HepG2 (cell line): Measurements from ENCODE around the gene GRB10. TPM values are rescaled to one million over a fixed set of nuclear protein-coding genes. Genes with fewer than 3 reads are reported as not detected.

Experiments used
- ATAC-seq: fragments of 200-7000 bp; cut with Tn5 transposase; 3 replicates; pipeline ENCODE4 v1.9.1; 2020; ENCODE audit warnings: mild to moderate bottlenecking, moderate library complexity
- BruUV-seq: library from RNA; stranded (reverse); fragments of 400-500 nt; replicated peaks from 2 replicates; lab custom pipeline; 2021; lab: Mats Ljungman, UMichigan
- CTCF ChIA-PET: fragments of 300-600 bp; formaldehyde crosslinking; extraction: SDS; loops from one replicate; lab custom pipeline; 2021; ENCODE audit warnings: low total read pairs, inconsistent platforms, low intra/inter-chr PET ratio; lab: Yijun Ruan, JAX
- POLR2A ChIA-PET: fragments of 350-600 bp; sonication (Branson Sonifier 250); formaldehyde crosslinking; loops from one replicate; lab custom pipeline; 2020; ENCODE audit warnings: antibody characterized with exemption, inconsistent platforms; lab: Yijun Ruan, JAX
- DNase-seq: peaks from one replicate; pipeline ENCODE4 v3.0.0-alpha.2; 2015; ENCODE audit warnings: low spot score
- FAIRE-seq: peaks from 3 replicates; lab custom pipeline; 2011; peaks lifted over from hg19 to GRCh38; lab: Jason Lieb, UNC
- H2AFZ ChIP-seq: one replicate; pipeline ENCODE4 v1.6.1; 2011; ENCODE audit warnings: low read length, inconsistent platforms
- H3K27ac ChIP-seq: fragments of 300-600 bp; 3 replicates; pipeline ENCODE4 v1.8.0; 2011; ENCODE audit warnings: mixed run types, mild to moderate bottlenecking, mixed read lengths, low read length, inconsistent platforms; ENCODE audit not compliant: insufficient read depth; ENCODE audit errors: extremely low read length
- H3K27me3 ChIP-seq, 2 experiments: fragments of 200-600 bp in 1 of 2; 2 replicates in 1 of 2; 3 replicates in 1 of 2; pipeline versions ENCODE4 v1.6.0 to v1.8.0; 2011; ENCODE audit warnings: low read length in 2 of 2, mild to moderate bottlenecking in 2 of 2, moderate library complexity in 2 of 2, inconsistent platforms in 1 of 2; ENCODE audit not compliant: insufficient read depth in 2 of 2, control insufficient read depth in 1 of 2
- H3K36me3 ChIP-seq, 2 experiments: fragments of 200-600 bp in 1 of 2; replicated peaks in 1 of 2; 2 replicates in 1 of 2; 3 replicates in 1 of 2; pipeline versions ENCODE4 v1.5.1 to v1.8.0; 2011; ENCODE audit warnings: low read length in 2 of 2, inconsistent platforms in 1 of 2; ENCODE audit not compliant: insufficient read depth in 2 of 2, control insufficient read depth in 1 of 2
- H3K4me1 ChIP-seq: 2 replicates; pipeline ENCODE4 v1.5.1; 2012; ENCODE audit warnings: low read length, inconsistent platforms; ENCODE audit not compliant: insufficient read depth
- H3K4me2 ChIP-seq: 2 replicates; pipeline ENCODE4 v1.6.0; 2011; ENCODE audit warnings: low read depth, low read length, inconsistent platforms
- H3K4me3 ChIP-seq, 3 experiments: fragments of 200-600 bp in 1 of 3; sonication (generic), shearing (Covaris generic) in 1 of 3; replicated peaks in 1 of 3; 2 replicates each; pipeline ENCODE4 v1.5.1; 2011 to 2016; ENCODE audit warnings: low read length in 3 of 3, inconsistent platforms in 2 of 3, low read depth in 2 of 3, mild to moderate bottlenecking in 2 of 3, control low read depth in 1 of 3, mixed read lengths in 1 of 3; ENCODE audit not compliant: insufficient read depth in 1 of 3
- H3K79me2 ChIP-seq: one replicate; pipeline ENCODE4 v1.6.1; 2011; ENCODE audit warnings: low read length, inconsistent platforms; ENCODE audit not compliant: insufficient read depth
- H3K9ac ChIP-seq: 2 replicates; pipeline ENCODE4 v1.6.0; 2011; ENCODE audit warnings: mild to moderate bottlenecking, low read depth, low read length, inconsistent platforms; ENCODE audit not compliant: insufficient read depth
- H3K9me3 ChIP-seq: 2 replicates; pipeline ENCODE4 v1.5.1; 2012; ENCODE audit warnings: mild to moderate bottlenecking, low read length
- H4K20me1 ChIP-seq: 2 replicates; pipeline ENCODE4 v1.6.0; 2011; ENCODE audit warnings: inconsistent platforms, mild to moderate bottlenecking, low read length, moderate library complexity; ENCODE audit not compliant: insufficient read depth
- ETV5 ChIP-seq: IDR thresholded peaks from 2 replicates; pipeline ENCODE4 v1.6.1; 2018; ENCODE audit warnings: missing biosample characterization, missing genetic modification reagents, inconsistent platforms, borderline replicate concordance
- MXD4 ChIP-seq: IDR thresholded peaks from 2 replicates; pipeline ENCODE4 v1.6.1; 2016; ENCODE audit warnings: mild to moderate bottlenecking, missing biosample characterization, missing genetic modification reagents
- NFE2L1 ChIP-seq: sonication (generic); formaldehyde crosslinking; IDR thresholded peaks from 2 replicates; pipeline ENCODE4 v1.4.0; 2020; ENCODE audit warnings: missing genetic modification reagents, mild to moderate bottlenecking, borderline replicate concordance
- NONO ChIP-seq, 2 experiments: fragments of 450-650 bp in 1 of 2; sonication (generic) in 1 of 2; formaldehyde crosslinking in 1 of 2; IDR thresholded peaks in 1 of 2; conservative IDR thresholded peaks in 1 of 2; 2 replicates each; pipeline versions ENCODE4 v1.6.1 to v1.8.0; 2017 to 2022; ENCODE audit warnings: mild to moderate bottlenecking in 1 of 2, missing genetic modification reagents in 1 of 2, moderate library complexity in 1 of 2
- ZNF24 ChIP-seq: fragments of 450-650 bp; IDR thresholded peaks from 2 replicates; pipeline ENCODE4 v1.6.1; 2017; ENCODE audit warnings: antibody characterized with exemption, mild to moderate bottlenecking
- ZNF354B ChIP-seq: sonication (generic); formaldehyde crosslinking; IDR thresholded peaks from 2 replicates; pipeline ENCODE4 v1.8.0; 2022; ENCODE audit warnings: mild to moderate bottlenecking, missing genetic modification reagents
- ZNF382 ChIP-seq: sonication (generic); formaldehyde crosslinking; IDR thresholded peaks from 2 replicates; pipeline ENCODE4 v1.5.0; 2020; ENCODE audit warnings: missing genetic modification reagents, mild to moderate bottlenecking, borderline replicate concordance
- ZNF567 ChIP-seq: sonication (generic); formaldehyde crosslinking; IDR thresholded peaks from 2 replicates; pipeline ENCODE4 v1.8.1; 2023; ENCODE audit warnings: mild to moderate bottlenecking, missing genetic modification reagents, borderline replicate concordance
- ZNF609 ChIP-seq: sonication (generic); formaldehyde crosslinking; IDR thresholded peaks from 2 replicates; pipeline ENCODE4 v1.4.0; 2020; ENCODE audit warnings: mild to moderate bottlenecking, missing genetic modification reagents, borderline replicate concordance
- WGBS: methylation state at CpG from one replicate; pipeline ENCODE4 v1.1.6; 2017; ENCODE audit warnings: low lambda C conversion rate; 5-methylcytosine and 5-hydroxymethylcytosine counted together
- in situ Hi-C: cut with HindIII; loops from 2 replicates; pipeline ENCODE4 v1.10.0; 2017; ENCODE audit warnings: low pct_unique_long_range_greater_than_20kb; ENCODE audit not compliant: extremely low pct_ligation_motif_present
- intact Hi-C: fragments of 100-400 bp; cut with micrococcal nuclease; formaldehyde crosslinking; loops from one replicate; pipeline ENCODE4 v1.10.0; 2022; ENCODE audit not compliant: unreplicated experiment
- polyA plus RNA-seq, 8 experiments: library from polyadenylated mRNA; depleted of rRNA in 3 of 8; stranded (reverse) in 7 of 8; unstranded in 1 of 8; fragments of >200 nt; fragmentation: Illumina TruSeq in 4 of 8; extraction: Trizol in 4 of 8; gene quantifications; 2 replicates each; pipeline versions ENCODE4 v1.2.1 to v1.2.3, GENCODE V29; 2011 to 2016; ENCODE audit warnings: low read depth in 4 of 8, missing spikeins in 1 of 8, mixed read lengths in 1 of 8; ENCODE audit not compliant: insufficient read depth in 1 of 8
- total RNA-seq, 5 experiments: library from RNA; depleted of rRNA; stranded (reverse); fragments of >200 nt; fragmentation: Illumina TruSeq; extraction: Trizol; gene quantifications; 2 replicates each; pipeline ENCODE4 v1.2.3, GENCODE V29; 2016; ENCODE audit warnings: low read depth in 1 of 5
- TF ChIP-seq, protein P1 (sequence below): sonication (generic); formaldehyde crosslinking; IDR thresholded peaks from 2 replicates; pipeline ENCODE4 v1.4.0; 2020; ENCODE audit warnings: missing genetic modification reagents
- TF ChIP-seq, protein P2 (sequence below), 2 experiments: sonication (generic) in 1 of 2; formaldehyde crosslinking in 1 of 2; IDR thresholded peaks; 2 replicates each; pipeline versions ENCODE4 v1.4.0 to v1.6.1; 2016 to 2020; ENCODE audit warnings: borderline replicate concordance in 1 of 2, low read depth in 1 of 2, mild to moderate bottlenecking in 1 of 2, missing genetic modification reagents in 1 of 2

The GRB10 gene
- total and polyA plus RNA-seq, 2 of the 13 experiments (the other 11 are each of a cell fraction or from before 2014, with no cell fraction given) = 4.0 to 6.8 TPM

- no peaks in the 10 kb centered on the region for H3K79me2 ChIP-seq
- H3K27ac ChIP-seq = no peak overlapping the region
- no peaks in the 10 kb centered on the region for H3K27me3 ChIP-seq
- no peak overlapping the region for H3K9ac ChIP-seq
- WGBS = 50% methylated on average over 1 of the region's 1 CpG
- H2AFZ ChIP-seq = no peak overlapping the region
- no peaks in the 10 kb centered on the region for H3K36me3 ChIP-seq
- no TSS peak for BruUV-seq
- H4K20me1 ChIP-seq = no peaks in the 10 kb centered on the region
- 0 out of 2 replicates have a peak, but pooled peaks cover 11% of the 10 kb centered on the region for H3K4me1 ChIP-seq
- CTCF ChIA-PET = interaction anchor here (1.8 kb wide), 1 partner anchor 104 kb away, joined by 7 read pairs; no protein-coding TSS in a partner anchor
- ATAC-seq = peak; percentile 47; the same call in 2 of the 3 replicates
- POLR2A ChIA-PET = no interaction called here
- DNase-seq = no peak
- FAIRE-seq = no peak
- in situ Hi-C loops (loop anchor here (25.0 kb wide), 1 partner anchor 560 kb away; no protein-coding TSS in a partner anchor), intact Hi-C loops (loop anchor here (1.0 to 5.0 kb wide), 3 partner anchors 95 to 464 kb away; no protein-coding TSS in a partner anchor)
- no peak overlapping the region for H3K4me3 ChIP-seq
- H3K9me3 ChIP-seq = no peaks in the 10 kb centered on the region
- no peak overlapping the region for H3K4me2 ChIP-seq
- no peak for TF ChIP-seq NONO (IDR thresholded peaks at IDR 0.05)
- TF ChIP-seq NONO (CRISPR knock-in tag; conservative IDR thresholded peaks at IDR 0.05) = no peak
- TF ChIP-seq MXD4 (CRISPR knock-in tag) = no peak
- no peak for TF ChIP-seq ZNF24
- no peak for TF ChIP-seq ZNF567 (CRISPR knock-in tag)
- no peak for TF ChIP-seq ZNF354B (CRISPR knock-in tag)
- TF ChIP-seq, protein P1, sequence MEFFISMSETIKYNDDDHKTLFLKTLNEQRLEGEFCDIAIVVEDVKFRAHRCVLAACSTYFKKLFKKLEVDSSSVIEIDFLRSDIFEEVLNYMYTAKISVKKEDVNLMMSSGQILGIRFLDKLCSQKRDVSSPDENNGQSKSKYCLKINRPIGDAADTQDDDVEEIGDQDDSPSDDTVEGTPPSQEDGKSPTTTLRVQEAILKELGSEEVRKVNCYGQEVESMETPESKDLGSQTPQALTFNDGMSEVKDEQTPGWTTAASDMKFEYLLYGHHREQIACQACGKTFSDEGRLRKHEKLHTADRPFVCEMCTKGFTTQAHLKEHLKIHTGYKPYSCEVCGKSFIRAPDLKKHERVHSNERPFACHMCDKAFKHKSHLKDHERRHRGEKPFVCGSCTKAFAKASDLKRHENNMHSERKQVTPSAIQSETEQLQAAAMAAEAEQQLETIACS (CRISPR knock-in tag) = no peak
- TF ChIP-seq ETV5 = no peak
- TF ChIP-seq ZNF382 (CRISPR knock-in tag) = no peak
- TF ChIP-seq, protein P2, sequence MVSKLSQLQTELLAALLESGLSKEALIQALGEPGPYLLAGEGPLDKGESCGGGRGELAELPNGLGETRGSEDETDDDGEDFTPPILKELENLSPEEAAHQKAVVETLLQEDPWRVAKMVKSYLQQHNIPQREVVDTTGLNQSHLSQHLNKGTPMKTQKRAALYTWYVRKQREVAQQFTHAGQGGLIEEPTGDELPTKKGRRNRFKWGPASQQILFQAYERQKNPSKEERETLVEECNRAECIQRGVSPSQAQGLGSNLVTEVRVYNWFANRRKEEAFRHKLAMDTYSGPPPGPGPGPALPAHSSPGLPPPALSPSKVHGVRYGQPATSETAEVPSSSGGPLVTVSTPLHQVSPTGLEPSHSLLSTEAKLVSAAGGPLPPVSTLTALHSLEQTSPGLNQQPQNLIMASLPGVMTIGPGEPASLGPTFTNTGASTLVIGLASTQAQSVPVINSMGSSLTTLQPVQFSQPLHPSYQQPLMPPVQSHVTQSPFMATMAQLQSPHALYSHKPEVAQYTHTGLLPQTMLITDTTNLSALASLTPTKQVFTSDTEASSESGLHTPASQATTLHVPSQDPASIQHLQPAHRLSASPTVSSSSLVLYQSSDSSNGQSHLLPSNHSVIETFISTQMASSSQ (IDR thresholded peaks at IDR 0.05; ENCODE audit: low read depth) = no peak
- TF ChIP-seq, protein P2 (CRISPR knock-in tag; IDR thresholded peaks at IDR 0.05; ENCODE audit: borderline replicate concordance) = no peak
- no peak for TF ChIP-seq ZNF609 (CRISPR knock-in tag)
- TF ChIP-seq NFE2L1 (CRISPR knock-in tag) = no peak
Measured at GRCh38 chr7:50697748-50698147, 84.9 kb downstream of the GRB10 start.
